AG04449 (cell line): ENCODE measurements around the gene RING1.

ENCODE experiments used
- CTCF ChIA-PET: fragments of 350-600 bp; formaldehyde crosslinking; extraction: SDS; loops from one replicate; lab custom pipeline; 2021; ENCODE audit warnings: antibody characterized with exemption; lab: Yijun Ruan, JAX
- POLR2A ChIA-PET: fragments of 400-600, 350-600 bp; formaldehyde crosslinking; extraction: SDS; loops from one replicate; lab custom pipeline; 2020; ENCODE audit warnings: antibody characterized with exemption, inconsistent platforms; lab: Yijun Ruan, JAX
- DNase-seq: peaks from one replicate; pipeline ENCODE4 v3.0.0-alpha.2; 2010; ENCODE audit warnings: low read depth, low spot score
- H3K4me3 ChIP-seq: 2 replicates; pipeline ENCODE4 v1.5.1; 2011; ENCODE audit warnings: low read depth, mild to moderate bottlenecking, control low read depth, low read length
- TF ChIP-seq, protein P1 (sequence below): IDR thresholded peaks from one replicate; pipeline ENCODE4 v1.5.1; 2011; ENCODE audit warnings: mild to moderate bottlenecking, moderate library complexity, low read length, control low read depth, inconsistent platforms; ENCODE audit not compliant: insufficient read depth; ENCODE audit errors: missing control alignments

RING1 gene

GRCh38 chr6:33236852-33237251 is 28.6 kb downstream of the RING1 start:
- H3K4me3 ChIP-seq = no peak overlapping the region
- TF ChIP-seq, protein P1, sequence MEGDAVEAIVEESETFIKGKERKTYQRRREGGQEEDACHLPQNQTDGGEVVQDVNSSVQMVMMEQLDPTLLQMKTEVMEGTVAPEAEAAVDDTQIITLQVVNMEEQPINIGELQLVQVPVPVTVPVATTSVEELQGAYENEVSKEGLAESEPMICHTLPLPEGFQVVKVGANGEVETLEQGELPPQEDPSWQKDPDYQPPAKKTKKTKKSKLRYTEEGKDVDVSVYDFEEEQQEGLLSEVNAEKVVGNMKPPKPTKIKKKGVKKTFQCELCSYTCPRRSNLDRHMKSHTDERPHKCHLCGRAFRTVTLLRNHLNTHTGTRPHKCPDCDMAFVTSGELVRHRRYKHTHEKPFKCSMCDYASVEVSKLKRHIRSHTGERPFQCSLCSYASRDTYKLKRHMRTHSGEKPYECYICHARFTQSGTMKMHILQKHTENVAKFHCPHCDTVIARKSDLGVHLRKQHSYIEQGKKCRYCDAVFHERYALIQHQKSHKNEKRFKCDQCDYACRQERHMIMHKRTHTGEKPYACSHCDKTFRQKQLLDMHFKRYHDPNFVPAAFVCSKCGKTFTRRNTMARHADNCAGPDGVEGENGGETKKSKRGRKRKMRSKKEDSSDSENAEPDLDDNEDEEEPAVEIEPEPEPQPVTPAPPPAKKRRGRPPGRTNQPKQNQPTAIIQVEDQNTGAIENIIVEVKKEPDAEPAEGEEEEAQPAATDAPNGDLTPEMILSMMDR = no peak
- POLR2A ChIA-PET = no interaction called here
- no peak for DNase-seq
- CTCF ChIA-PET = interaction anchor here (0.9 kb wide), 1 partner anchor 12 kb away, joined by 6 read pairs; no protein-coding TSS in a partner anchor

DNA sequence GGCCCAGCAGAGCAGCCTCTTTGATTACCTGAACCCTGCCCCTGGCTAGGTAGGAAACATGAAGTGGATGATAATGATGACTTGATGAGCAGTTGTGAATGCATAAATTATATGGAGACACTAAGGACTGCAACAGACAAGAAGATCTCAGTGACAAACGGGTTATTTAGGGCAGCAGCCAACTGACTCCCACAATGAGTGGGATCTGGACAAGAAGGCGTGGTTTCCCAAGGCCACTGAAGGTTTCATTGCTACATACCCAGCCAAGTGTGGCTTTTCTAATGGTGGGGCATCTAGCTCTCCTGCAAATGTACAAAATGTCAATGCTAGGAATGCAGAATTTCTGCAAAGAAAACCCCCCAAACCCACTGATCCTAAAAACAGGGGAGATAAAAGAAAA is 29.4 kb downstream of the RING1 start:
- ChIA-PET POLR2A (interaction anchor here (0.6 kb wide), 1 partner anchor 43 kb away, joined by 3 read pairs; no protein-coding TSS in a partner anchor), CTCF (interaction anchor here (0.6 to 1.9 kb wide), 5 partner anchors 9 to 353 kb away, joined by 3 to 4 read pairs (median 3); no protein-coding TSS in a partner anchor)
- DNase-seq = no peak
- no peak overlapping the region for H3K4me3 ChIP-seq
- TF ChIP-seq, protein P1 = no peak

DNA sequence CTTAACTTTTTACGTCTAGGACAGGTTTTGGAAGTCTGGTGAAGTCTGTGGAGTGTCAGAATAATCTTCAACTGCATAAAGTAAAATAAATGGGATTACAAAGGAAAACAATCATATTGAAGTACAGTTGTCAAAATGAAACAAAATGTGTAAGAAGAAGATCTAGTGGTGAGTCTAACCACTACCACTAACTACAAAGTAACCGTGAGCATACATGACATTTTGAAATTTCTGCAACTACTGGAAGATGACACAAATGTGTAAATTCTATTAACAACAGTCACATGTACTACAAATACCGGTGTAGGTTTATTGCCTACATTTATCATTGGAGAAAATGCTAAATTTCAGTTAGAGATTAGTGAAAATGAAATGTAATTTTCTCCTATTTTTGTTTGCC is 33.7 kb downstream of the RING1 start:
- CTCF ChIA-PET = no interaction called here
- no peak for DNase-seq
- no peak overlapping the region for H3K4me3 ChIP-seq
- TF ChIP-seq, protein P1 = no peak
- POLR2A ChIA-PET = no interaction called here

GRCh38 chr6:33243476-33243875 is 35.2 kb downstream of the RING1 start:
- no peak overlapping the region for H3K4me3 ChIP-seq
- ChIA-PET CTCF (interaction anchor here (1.1 to 3.4 kb wide), 2 partner anchors 8 to 229 kb away, joined by 4 to 9 read pairs; no protein-coding TSS in a partner anchor), POLR2A (no interaction called here)
- no peak for DNase-seq
- TF ChIP-seq, protein P1 = no peak

DNA sequence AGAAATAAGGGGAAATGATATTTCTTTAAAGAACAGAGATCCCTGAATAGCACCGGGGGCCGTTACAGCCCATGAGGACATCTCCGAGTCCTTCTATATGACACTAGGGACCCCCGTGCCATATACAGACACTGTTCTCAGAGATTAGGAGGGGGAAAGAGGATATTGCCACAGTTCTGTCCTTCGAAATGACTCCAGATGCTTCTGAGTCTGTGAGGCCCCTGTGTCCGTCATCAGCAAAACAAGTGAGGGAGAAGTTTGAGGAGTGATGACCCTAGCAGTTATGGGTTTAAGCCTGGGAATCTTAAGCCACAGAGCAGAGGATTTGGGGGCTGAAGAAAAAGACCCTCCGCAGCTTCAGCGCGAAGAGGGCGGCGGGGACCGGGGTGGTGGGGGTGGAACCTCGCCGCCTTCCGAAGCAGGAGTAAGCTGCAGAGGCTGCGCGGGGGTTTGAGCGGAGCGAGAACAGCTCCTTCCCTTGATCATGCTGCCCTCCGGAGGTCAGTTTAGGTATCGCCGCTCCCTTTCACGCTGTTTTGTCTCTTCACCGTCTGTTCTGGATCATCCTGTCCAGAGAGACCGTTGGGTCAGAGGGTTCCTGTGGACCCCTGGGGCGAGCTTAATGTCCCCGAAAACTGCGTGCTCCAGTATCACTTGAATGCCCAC is 39.8 kb downstream of the RING1 start:
- H3K4me3 ChIP-seq = peak overlapping the region; percentile 54
- ChIA-PET POLR2A (interaction anchor here (0.5 to 6.2 kb wide), 9 partner anchors 12 to 277 kb away, joined by 3 to 70 read pairs (median 6); partner anchors contain the start of genes B3GALT4, RING1, RPS18 and VPS52), CTCF (interaction anchor here (0.6 to 5.9 kb wide), 69 partner anchors 9 to 410 kb away, joined by 3 to 96 read pairs (median 5); partner anchors contain the start of genes B3GALT4, COL11A2, HSD17B8 and ITPR3)
- TF ChIP-seq, protein P1 = peak; percentile 90
- no peak for DNase-seq

DNA sequence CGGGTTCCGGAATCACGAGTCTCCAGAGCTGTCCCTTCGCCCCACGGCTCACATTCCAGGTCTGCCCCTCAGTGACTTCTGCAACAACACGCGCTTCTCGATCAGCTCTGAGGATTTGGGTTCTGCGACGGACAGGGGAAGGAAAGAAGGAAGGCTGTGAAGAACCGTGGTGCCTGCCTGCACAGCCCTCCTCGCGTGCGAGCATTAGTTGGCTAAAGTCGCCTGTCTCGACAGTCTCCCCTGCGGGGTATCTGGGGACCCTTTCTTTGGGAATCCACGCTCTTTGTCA is 40.3 kb downstream of the RING1 start:
- no peak for DNase-seq
- H3K4me3 ChIP-seq = peak overlapping the region; percentile 54
- POLR2A ChIA-PET = interaction anchor here (0.7 to 6.2 kb wide), 7 partner anchors 23 to 277 kb away, joined by 3 to 70 read pairs (median 7); partner anchors contain the start of genes B3GALT4, RING1, RPS18 and VPS52
- CTCF ChIA-PET = interaction anchor here (0.7 to 5.9 kb wide), 61 partner anchors 9 to 393 kb away, joined by 3 to 96 read pairs (median 5); partner anchors contain the start of genes B3GALT4, HSD17B8, ITPR3 and PFDN6
- TF ChIP-seq, protein P1 = no peak
